ENCODE data around the gene ANXA11.

The ANXA11 gene

GRCh38 chr10:80192553-80192952 is 12.8 kb downstream of the ANXA11 start:
- Histone ChIP-seq H3K27ac (no peak overlapping the region), H3K9me3 (ENCODE audit: severe bottlenecking) (no peaks in the 10 kb centered on the region), H3K36me3 (no peaks in the 10 kb centered on the region; the same call in none of the 2 replicates), H3K4me3 (ENCODE audit: low read depth, low read length) (no peak overlapping the region), H3K27me3 (ENCODE audit: insufficient read depth, low read depth, severe bottlenecking) (no peaks in the 10 kb centered on the region)
- DNase-seq: no peak
- no peak for TF ChIP-seq CTCF (IDR thresholded peaks at IDR 0.05; ENCODE audit: low read depth, low read length)

GRCh38 chr10:80191589-80192270 is 13.6 kb downstream of the ANXA11 start:
- no peak overlapping the region for H3K4me3 ChIP-seq (ENCODE audit: low read depth, low read length)
- H3K9me3 ChIP-seq (ENCODE audit: severe bottlenecking): no peaks in the 10 kb centered on the region
- H3K27me3 ChIP-seq (ENCODE audit: insufficient read depth, low read depth, severe bottlenecking): no peaks in the 10 kb centered on the region
- no peak overlapping the region for H3K27ac ChIP-seq
- no peak for TF ChIP-seq CTCF (IDR thresholded peaks at IDR 0.05; ENCODE audit: low read depth, low read length)
- H3K36me3 ChIP-seq: no peaks in the 10 kb centered on the region; the same call in none of the 2 replicates
- no peak for DNase-seq

- no peak overlapping the region for H3K27ac ChIP-seq
- no peak for TF ChIP-seq CTCF (IDR thresholded peaks at IDR 0.05; ENCODE audit: low read depth, low read length)
These were observed 16.6 kb downstream of the ANXA11 start for GRCh38 chr10:80188713-80189112.

GRCh38 chr10:80187465-80188409 is 17.6 kb downstream of the ANXA11 start:
- H3K36me3 ChIP-seq: no peaks in the 10 kb centered on the region; the same call in 1 of the 2 replicates
- H3K9me3 ChIP-seq (ENCODE audit: severe bottlenecking): no peaks in the 10 kb centered on the region
- H3K4me3 ChIP-seq (ENCODE audit: low read depth, low read length): no peak overlapping the region
- no peaks in the 10 kb centered on the region for H3K27me3 ChIP-seq (ENCODE audit: insufficient read depth, low read depth, severe bottlenecking)
- DNase-seq: no peak
- H3K27ac ChIP-seq: no peak overlapping the region
- no peak for TF ChIP-seq CTCF (IDR thresholded peaks at IDR 0.05; ENCODE audit: low read depth, low read length)

More at GRCh38 chr10:80188713-80189112, 16.6 kb downstream of the ANXA11 start:
- Histone ChIP-seq H3K27me3 (ENCODE audit: insufficient read depth, low read depth, severe bottlenecking) (no peaks in the 10 kb centered on the region), H3K9me3 (ENCODE audit: severe bottlenecking) (no peaks in the 10 kb centered on the region), H3K36me3 (no peaks in the 10 kb centered on the region; the same call in 1 of the 2 replicates), H3K4me3 (ENCODE audit: low read depth, low read length) (no peak overlapping the region)
- DNase-seq: no peak

- Histone ChIP-seq H3K27me3 (ENCODE audit: insufficient read depth, low read depth, severe bottlenecking) (no peaks in the 10 kb centered on the region), H3K27ac (no peak overlapping the region), H3K36me3 (no peaks in the 10 kb centered on the region; the same call in 1 of the 2 replicates), H3K9me3 (ENCODE audit: severe bottlenecking) (no peaks in the 10 kb centered on the region), H3K4me3 (ENCODE audit: low read depth, low read length) (no peak overlapping the region)
- DNase-seq: no peak
- TF ChIP-seq CTCF (IDR thresholded peaks at IDR 0.05; ENCODE audit: low read depth, low read length): no peak
These were observed 18.3 kb downstream of the ANXA11 start for GRCh38 chr10:80187060-80187459.

All from WERI-Rb-1 (cell line).